ENCODE data around the gene CRYGC. TPM values are rescaled to one million over a fixed set of nuclear protein-coding genes. Genes with fewer than 3 reads are reported as not detected.
A peak's percentile ranks its signal among the peaks of the same experiment; 100 is the strongest.

The CRYGC gene
- polyA plus RNA-seq, 1 donor = not detected

DNA sequence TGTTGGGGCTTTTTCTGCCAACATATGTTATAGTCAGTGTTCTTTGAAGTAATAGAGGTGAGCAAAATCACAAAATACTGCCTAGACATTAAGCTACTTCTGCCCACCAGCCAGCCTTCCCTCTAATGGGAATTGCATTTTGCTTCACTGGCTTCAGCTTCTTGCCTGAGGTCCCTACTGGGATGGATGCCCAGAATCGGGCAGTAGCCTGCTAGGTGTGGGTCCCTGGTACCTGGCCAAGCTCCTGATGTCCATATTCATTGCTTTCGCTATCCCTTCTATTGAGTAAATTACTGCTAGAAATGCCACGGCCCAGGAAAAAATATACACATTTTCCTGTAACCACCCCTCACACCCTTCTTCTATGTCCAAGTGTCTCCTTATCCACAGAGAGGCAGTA lies 32.3 kb downstream of the CRYGC start:
- no peaks in the 10 kb centered on the region for H3K9me3 ChIP-seq (ENCODE audit: control insufficient read depth, low read depth, low read length)
- no peak for DNase-seq
- H3K4me3 ChIP-seq (ENCODE audit: low read length) = no peak overlapping the region
- no peaks in the 10 kb centered on the region for H3K4me1 ChIP-seq (ENCODE audit: control insufficient read depth, insufficient read depth, low read length)
- H3K36me3 ChIP-seq (ENCODE audit: control insufficient read depth, insufficient read depth, low read length) = no peaks in the 10 kb centered on the region
- no peaks in the 10 kb centered on the region for H3K27me3 ChIP-seq (ENCODE audit: control insufficient read depth, insufficient read depth, low read length)
- WGBS (ENCODE audit: insufficient coverage, low lambda C conversion rate) = 100% methylated on average over 1 of the region's 3 CpGs
- H3K27ac ChIP-seq (ENCODE audit: low read length) = no peak overlapping the region

DNA sequence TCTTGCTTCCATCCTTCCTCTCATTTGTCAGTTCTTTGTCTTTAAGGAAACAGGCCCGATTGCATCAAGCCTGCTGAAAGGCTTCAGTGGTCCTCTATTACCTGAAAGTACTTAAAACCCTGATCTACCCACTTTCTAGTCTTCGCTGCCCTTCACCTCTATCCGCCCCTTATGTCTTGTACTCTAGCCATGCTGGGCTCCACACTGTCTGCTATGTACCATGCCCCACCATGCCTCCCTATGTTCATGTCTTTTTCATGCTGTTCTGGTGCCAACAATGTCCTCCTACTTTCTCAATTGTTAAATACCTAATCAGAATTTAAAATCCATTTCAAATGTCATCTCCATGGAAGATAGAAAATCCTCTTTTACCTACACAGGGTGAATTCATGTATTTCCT lies 33.5 kb downstream of the CRYGC start:
- WGBS (ENCODE audit: insufficient coverage, low lambda C conversion rate) = no CpG with 5 or more reads among the region's 3 CpGs
- Histone ChIP-seq H3K27me3 (ENCODE audit: control insufficient read depth, insufficient read depth, low read length) (no peaks in the 10 kb centered on the region), H3K4me3 (ENCODE audit: low read length) (no peak overlapping the region), H3K36me3 (ENCODE audit: control insufficient read depth, insufficient read depth, low read length) (no peaks in the 10 kb centered on the region), H3K27ac (ENCODE audit: low read length) (no peak overlapping the region), H3K4me1 (ENCODE audit: control insufficient read depth, insufficient read depth, low read length) (no peaks in the 10 kb centered on the region), H3K9me3 (ENCODE audit: control insufficient read depth, low read depth, low read length) (no peaks in the 10 kb centered on the region)
- no peak for DNase-seq

DNA sequence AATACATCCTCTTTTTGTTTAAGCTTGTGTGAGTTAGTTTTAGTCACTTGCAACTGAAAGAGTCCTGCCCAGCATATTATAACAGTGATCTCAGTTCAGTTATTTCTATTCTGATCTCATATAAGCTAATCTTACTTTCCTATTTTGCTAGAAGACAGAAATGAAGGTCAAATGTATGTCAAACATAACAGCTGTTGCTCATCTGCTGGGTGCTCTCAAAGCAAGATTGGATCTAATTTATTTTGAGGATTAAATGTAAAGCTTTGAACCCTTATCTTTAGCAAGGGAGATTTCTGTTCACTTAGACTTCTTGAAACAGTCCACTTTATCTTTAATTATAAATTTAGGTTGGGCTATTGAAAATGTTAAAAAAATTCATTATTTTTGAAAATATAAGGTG lies 36.5 kb downstream of the CRYGC start:
- H3K4me3 ChIP-seq (ENCODE audit: low read length) = no peak overlapping the region
- no peaks in the 10 kb centered on the region for H3K27me3 ChIP-seq (ENCODE audit: control insufficient read depth, insufficient read depth, low read length)
- H3K27ac ChIP-seq (ENCODE audit: low read length) = no peak overlapping the region
- no peaks in the 10 kb centered on the region for H3K4me1 ChIP-seq (ENCODE audit: control insufficient read depth, insufficient read depth, low read length)
- H3K9me3 ChIP-seq (ENCODE audit: control insufficient read depth, low read depth, low read length) = no peaks in the 10 kb centered on the region
- H3K36me3 ChIP-seq (ENCODE audit: control insufficient read depth, insufficient read depth, low read length) = no peaks in the 10 kb centered on the region
- no peak for DNase-seq

DNA sequence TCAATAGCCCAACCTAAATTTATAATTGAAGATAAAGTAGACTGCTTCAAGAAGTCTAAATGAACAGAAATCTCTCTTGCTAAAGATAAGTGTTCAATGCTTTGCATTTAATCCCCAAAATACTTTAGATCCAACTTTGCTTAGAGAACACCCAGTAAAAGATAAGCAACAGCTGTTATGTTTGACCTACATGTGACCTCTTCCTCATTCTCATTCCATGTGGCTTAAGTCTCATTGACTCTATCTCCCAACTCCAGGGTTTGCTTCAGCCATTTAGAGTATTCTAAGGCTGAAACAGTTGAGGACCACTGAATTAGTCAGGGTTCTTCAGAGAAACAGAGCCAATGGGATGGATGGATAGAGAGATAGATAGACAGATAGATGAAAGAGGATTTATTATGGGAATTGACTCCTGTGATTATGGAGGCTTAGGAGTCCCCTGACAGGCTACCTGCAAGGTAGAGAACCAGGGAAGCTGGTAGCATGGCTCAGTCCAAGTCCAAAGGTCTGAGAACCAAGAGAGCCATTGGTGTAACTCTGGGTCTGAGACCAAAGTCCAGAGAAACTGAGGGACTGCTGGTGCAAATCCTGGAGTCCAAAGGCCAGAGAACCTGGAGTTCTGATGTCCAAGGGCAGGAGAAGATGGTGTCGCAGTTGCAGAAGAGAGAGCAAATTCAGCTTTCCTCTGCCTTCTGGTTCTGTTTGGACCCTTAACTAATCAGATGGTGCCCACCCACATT lies 37.4 kb downstream of the CRYGC start:
- Histone ChIP-seq H3K9me3 (ENCODE audit: control insufficient read depth, low read depth, low read length) (no peaks in the 10 kb centered on the region), H3K4me3 (ENCODE audit: low read length) (no peak overlapping the region), H3K27me3 (ENCODE audit: control insufficient read depth, insufficient read depth, low read length) (no peaks in the 10 kb centered on the region), H3K27ac (ENCODE audit: low read length) (no peak overlapping the region), H3K4me1 (ENCODE audit: control insufficient read depth, insufficient read depth, low read length) (no peaks in the 10 kb centered on the region), H3K36me3 (ENCODE audit: control insufficient read depth, insufficient read depth, low read length) (no peaks in the 10 kb centered on the region)
- DNase-seq = peak; percentile 7 to 21
- WGBS (ENCODE audit: insufficient coverage, low lambda C conversion rate) = no CpG with 5 or more reads among the region's 1 CpG

DNA sequence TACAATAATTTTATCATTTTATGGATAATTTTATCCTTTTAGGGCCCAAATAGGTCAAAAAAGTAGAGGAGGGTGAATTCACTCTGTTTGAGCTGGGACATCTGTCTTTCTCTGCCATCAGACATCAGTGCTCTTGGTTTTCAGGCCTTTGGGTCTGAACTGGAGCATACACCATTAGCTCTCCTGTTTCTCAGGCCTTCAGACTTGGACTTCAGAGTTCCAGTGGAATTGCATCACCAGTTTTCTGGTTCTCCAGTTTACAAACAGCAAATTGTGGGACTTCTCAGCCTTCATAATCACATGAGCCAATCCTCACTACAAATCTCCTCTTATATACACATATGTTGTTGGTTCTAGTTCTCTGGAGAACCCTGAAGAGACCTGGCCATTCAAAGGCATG lies 39.2 kb downstream of the CRYGC start:
- Histone ChIP-seq H3K4me1 (ENCODE audit: control insufficient read depth, insufficient read depth, low read length) (no peaks in the 10 kb centered on the region), H3K9me3 (ENCODE audit: control insufficient read depth, low read depth, low read length) (no peaks in the 10 kb centered on the region), H3K36me3 (ENCODE audit: control insufficient read depth, insufficient read depth, low read length) (no peaks in the 10 kb centered on the region), H3K27me3 (ENCODE audit: control insufficient read depth, insufficient read depth, low read length) (no peaks in the 10 kb centered on the region), H3K27ac (ENCODE audit: low read length) (no peak overlapping the region), H3K4me3 (ENCODE audit: low read length) (no peak overlapping the region)
- DNase-seq = no peak

DNA sequence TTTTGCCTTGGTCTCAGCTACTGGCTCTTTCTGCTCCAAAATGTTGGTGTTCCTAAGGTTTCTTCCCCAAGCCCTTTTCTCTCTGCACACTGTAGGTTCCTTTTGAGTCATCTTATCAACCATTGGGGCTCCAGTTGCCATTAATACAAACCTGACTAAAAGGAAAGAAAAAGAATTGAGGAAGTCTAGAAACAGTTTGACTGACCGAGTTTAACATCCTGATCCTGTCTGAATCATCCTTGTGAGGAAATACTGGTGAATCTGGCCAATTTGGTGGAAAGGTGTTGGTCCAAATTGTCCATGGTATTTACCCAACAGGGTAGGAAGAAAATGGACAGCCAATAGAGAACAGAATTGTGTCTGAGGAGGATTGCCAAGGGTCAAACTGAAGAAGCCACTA lies 43.6 kb downstream of the CRYGC start:
- Histone ChIP-seq H3K27ac (ENCODE audit: low read length) (no peak overlapping the region), H3K27me3 (ENCODE audit: control insufficient read depth, insufficient read depth, low read length) (no peaks in the 10 kb centered on the region), H3K4me3 (ENCODE audit: low read length) (no peak overlapping the region), H3K9me3 (ENCODE audit: control insufficient read depth, low read depth, low read length) (no peaks in the 10 kb centered on the region), H3K4me1 (ENCODE audit: control insufficient read depth, insufficient read depth, low read length) (no peaks in the 10 kb centered on the region), H3K36me3 (ENCODE audit: control insufficient read depth, insufficient read depth, low read length) (no peaks in the 10 kb centered on the region)
- no peak for DNase-seq
- whole genome bisulfite sequencing (ENCODE audit: insufficient coverage, low lambda C conversion rate) = no CpG with 5 or more reads among the region's 1 CpG

DNA sequence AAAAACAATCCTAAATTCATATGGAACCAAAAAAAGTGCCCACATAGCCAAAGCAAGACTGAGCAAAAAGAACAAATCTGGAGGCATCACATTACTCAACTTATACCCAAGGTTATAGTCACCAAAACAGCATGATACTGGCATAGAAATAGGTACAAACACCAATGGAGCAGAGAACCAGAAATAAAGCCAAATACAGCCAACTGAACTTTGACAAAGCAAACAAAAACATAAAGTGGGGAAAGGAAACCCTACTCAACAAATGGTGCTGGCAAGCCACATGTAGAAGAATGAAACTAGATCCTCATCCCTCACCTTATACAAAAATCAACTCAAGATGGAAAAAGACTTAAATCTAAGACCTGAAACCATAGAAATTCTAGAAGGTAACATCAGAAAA lies 45.8 kb downstream of the CRYGC start:
- DNase-seq = no peak
- Histone ChIP-seq H3K9me3 (ENCODE audit: control insufficient read depth, low read depth, low read length) (no peaks in the 10 kb centered on the region), H3K4me1 (ENCODE audit: control insufficient read depth, insufficient read depth, low read length) (no peaks in the 10 kb centered on the region), H3K4me3 (ENCODE audit: low read length) (no peak overlapping the region), H3K27ac (ENCODE audit: low read length) (no peak overlapping the region), H3K27me3 (ENCODE audit: control insufficient read depth, insufficient read depth, low read length) (no peaks in the 10 kb centered on the region), H3K36me3 (ENCODE audit: control insufficient read depth, insufficient read depth, low read length) (no peaks in the 10 kb centered on the region)

Other genes with a start within 250 kb of the CRYGC start
- gene PLEKHM3, start 104.3 kb downstream of the CRYGC start, polyA plus RNA-seq = 11.3 TPM
- 0.52 TPM for gene CRYGD, start 5.3 kb downstream of the CRYGC start, polyA plus RNA-seq
- not detected for gene CRYGB, start 16.3 kb upstream of the CRYGC start, polyA plus RNA-seq
- not detected for gene CRYGA, start 33.8 kb upstream of the CRYGC start, polyA plus RNA-seq
- 0.84 TPM for gene C2orf80, start 60.2 kb upstream of the CRYGC start, polyA plus RNA-seq
- 110 TPM for gene IDH1, start 125.2 kb upstream of the CRYGC start, polyA plus RNA-seq
- 16.7 TPM for gene PIKFYVE, start 136.4 kb upstream of the CRYGC start, polyA plus RNA-seq

Data from large intestine (tissue), 3 donors.